Stimulated activated CD4-positive, alpha-beta T cell treated with anti-CD3 and anti-CD28 coated beads, Interleukin-12 subunit alpha, Interleukin-12 subunit beta, amount 100 ng/mL, for 4 hours (primary cell): ENCODE measurements around the gene CFAP251.
"Not testable (repeated sequence)": the region's sequence is repeated elsewhere in the genome, so short reads cannot be mapped to it uniquely, and the experiment has no call there.

ENCODE experiments used
- DNase-seq: peaks from one replicate; pipeline ENCODE4 v3.0.0-alpha.2; 2020

The CFAP251 gene

GRCh38 chr12:121911824-121912585 lies 6.4 kb upstream of the CFAP251 start:
- no peak for DNase-seq

GRCh38 chr12:121915841-121916321 lies 2.5 kb upstream of the CFAP251 start:
- no peak for DNase-seq

GRCh38 chr12:121916719-121917118 lies 1.7 kb upstream of the CFAP251 start:
- DNase-seq: no peak

GRCh38 chr12:121918679-121919038 lies 267 bp downstream of the CFAP251 start:
- DNase-seq: no peak

GRCh38 chr12:121921066-121921465 lies 2.7 kb downstream of the CFAP251 start:
- DNase-seq: no peak

GRCh38 chr12:121925358-121925695 lies 6.9 kb downstream of the CFAP251 start:
- no peak for DNase-seq

DNA sequence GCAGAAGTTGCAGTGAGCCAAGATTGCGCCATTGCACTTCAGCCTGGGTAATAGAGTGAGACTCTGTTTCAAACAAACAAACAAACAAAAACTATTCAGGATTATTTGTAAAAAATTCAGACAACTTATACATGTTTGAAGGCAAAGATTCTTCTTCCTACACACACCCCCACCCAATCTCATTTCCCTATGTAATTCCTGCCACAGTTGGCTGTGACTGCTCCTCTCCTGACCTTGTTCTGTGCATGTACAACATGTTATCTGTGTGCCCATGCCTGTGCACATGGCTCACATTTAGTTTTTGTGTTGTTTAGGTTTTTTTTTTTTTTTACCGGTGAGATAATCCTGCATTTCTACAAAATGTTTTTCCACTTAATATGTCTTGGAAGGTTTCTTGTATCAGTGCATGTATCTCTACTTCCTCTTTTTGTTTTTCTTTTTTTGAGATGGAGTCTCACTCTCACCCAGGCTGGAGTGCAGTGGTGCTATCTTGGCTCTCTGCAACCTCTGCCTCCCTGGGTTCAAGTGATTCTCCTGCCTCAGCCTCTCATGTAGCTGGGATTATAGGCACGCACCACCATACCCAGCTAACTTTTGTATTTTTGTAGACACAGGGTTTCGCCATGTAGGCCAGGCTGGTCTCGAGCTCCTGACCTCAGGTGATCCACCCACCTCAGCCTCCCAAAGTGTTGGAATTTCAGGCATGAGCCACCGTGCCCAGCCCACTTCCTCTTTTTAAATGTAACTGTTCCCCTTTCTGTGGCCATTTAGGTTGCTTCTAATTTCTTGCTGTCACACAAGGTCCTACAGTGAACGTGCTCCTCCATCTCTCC lies 8.7 kb downstream of the CFAP251 start:
- no peak for DNase-seq

DNA sequence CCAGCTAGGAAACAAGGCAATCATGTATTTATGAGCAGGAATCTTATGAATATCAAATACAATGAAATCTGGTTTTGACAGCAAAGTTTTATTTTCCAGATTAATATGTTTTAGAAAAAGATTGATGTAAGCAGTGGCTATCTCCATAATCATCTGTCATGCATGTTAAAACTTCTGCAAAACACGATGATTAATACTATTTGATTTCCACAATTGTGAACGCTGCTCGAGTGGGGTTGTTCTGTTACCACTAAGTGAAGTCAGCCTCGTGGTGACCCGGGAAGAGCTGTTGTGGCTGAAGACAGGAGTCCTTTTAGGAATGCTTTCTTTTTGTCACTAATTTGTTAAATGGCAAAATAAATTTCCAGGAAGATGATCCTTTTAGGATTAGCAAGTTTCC lies 9.4 kb downstream of the CFAP251 start:
- no peak for DNase-seq

DNA sequence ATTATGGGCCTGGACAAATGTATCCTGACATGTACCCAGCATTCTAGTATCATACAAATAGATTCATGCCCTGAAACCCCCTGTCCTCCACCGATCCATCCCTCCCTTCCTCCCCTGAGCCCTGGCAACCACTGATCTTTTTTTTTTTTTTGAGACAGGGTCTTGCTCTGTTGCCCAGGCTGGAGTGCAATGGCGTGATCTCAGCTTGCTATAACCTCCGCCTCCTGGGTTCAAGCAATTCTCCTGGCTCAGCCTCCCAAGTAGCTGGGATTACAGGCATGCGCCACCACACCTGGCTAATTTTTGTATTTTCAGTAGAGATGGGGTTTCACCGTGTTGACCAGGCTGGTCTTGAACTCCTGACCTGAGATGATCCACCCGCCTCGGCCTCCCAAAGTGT lies 11.2 kb downstream of the CFAP251 start:
- not testable (repeated sequence) for DNase-seq

- DNase-seq: no peak
Observed at GRCh38 chr12:121930862-121931261, 12.5 kb downstream of the CFAP251 start.

DNA sequence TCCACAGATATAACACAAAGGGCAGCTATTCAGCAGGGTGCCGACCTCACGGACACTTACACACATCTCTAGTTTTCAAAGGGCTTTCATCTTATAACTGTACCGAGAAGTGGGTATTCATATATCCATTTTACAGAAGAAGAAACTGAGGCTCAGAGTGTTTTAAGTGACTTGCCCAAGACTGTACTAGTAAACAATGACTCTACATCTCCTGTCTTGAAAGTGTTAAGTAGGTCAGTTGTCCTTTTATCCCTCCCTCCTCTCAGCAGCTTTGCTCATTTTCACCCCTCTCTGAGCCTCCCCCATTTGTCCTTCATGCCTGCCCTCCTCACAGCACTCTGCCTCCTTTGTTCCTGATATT lies 13.8 kb downstream of the CFAP251 start:
- no peak for DNase-seq

GRCh38 chr12:121932914-121933521 lies 14.6 kb downstream of the CFAP251 start:
- DNase-seq: no peak

DNA sequence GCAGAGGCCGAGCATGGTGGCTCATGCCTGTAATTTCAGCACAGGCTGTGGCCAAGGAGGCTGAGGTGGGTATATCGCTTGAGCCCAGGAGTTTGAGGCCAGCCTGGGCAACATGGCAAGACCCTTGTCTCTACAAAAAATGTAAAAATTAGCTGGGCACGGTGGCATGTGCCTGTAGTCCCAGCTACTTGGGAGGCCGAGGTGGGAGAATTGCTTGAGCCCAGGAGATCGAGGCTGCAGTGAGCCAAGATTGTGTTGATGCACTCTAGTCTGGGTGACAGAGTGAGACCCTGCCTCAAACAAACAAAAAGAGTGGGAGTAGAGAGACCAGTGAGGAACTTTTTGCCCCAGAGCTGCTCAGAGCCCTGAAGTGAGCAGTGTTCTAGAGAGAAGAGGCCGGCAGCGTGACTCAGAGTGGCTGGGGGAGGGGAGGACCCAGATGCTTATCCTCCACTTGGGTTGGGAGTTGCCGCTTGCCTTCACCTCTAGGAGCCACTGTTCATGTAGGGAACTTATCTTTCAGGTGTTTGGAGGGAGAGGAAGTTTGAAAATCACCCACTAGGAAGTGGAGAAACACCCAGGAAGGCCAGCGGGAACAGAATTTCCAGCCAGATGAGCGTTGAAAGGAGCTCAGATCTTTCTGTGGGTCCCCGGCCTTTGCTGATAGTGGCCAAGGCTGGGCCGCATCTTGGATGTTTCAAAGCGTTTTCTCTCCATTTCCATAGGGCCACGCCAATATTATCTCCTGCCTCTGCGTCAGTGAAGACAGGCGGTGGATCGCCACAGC lies 15.3 kb downstream of the CFAP251 start:
- DNase-seq: no peak

DNA sequence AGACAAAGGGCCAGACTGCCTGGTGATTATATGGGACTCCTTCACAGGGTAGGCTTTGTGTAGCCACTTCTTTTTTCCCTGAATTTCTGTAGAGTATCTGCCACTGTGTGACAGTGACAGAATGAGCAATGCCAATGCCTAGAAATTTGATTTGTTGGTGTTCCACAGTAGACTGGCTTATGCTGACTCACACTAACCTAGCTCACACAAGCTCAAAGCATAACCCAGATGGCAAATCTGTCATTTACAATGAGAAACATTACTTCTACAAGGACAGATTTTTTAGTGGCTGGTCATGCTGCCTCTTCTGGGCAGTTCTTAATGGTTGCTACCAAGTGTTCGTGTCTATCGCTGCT lies 15.9 kb downstream of the CFAP251 start:
- DNase-seq: no peak

GRCh38 chr12:121937654-121938053 lies 19.3 kb downstream of the CFAP251 start:
- DNase-seq: no peak

DNA sequence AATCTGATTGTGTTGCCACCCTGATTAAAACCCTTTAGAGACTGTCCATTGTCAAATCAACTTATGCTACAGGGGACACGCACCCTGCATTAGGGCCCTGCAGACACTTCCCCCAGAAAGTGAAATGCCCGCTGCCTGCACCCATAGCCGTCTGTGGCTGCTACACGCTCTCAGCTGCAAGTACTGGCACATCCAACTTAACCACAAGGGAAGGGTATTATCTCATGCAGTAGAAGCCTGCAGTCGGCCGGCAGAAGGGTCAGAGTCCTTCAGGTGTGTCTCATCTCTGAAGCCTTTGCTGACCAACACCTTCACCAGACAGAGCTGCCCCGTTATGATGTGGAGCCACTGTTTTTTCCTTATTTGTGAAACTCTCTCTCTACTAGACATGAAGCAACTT lies 20.8 kb downstream of the CFAP251 start:
- no peak for DNase-seq

- DNase-seq: no peak
Observed at GRCh38 chr12:121939992-121940766, 21.8 kb downstream of the CFAP251 start.

GRCh38 chr12:121942145-121942718 lies 23.8 kb downstream of the CFAP251 start:
- no peak for DNase-seq

DNA sequence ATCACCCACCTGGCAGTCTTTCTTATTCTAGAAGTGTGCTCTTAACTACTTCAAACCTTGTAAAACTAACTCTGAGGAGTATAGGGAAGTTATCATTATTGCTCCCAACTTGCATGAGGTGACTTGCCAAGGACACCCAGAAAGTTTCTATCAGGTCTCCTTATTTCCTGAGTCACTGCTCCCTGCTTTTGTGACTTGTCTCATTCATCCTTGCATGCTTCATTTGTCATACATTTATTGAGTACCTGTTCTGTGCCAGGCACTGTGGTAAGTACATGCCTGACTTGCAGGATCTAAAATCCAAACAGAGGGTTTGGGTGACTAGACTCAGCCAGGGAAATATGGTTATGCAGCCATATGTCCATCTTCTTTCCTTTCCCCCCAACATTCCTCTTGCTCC lies 25.5 kb downstream of the CFAP251 start:
- DNase-seq: no peak

DNA sequence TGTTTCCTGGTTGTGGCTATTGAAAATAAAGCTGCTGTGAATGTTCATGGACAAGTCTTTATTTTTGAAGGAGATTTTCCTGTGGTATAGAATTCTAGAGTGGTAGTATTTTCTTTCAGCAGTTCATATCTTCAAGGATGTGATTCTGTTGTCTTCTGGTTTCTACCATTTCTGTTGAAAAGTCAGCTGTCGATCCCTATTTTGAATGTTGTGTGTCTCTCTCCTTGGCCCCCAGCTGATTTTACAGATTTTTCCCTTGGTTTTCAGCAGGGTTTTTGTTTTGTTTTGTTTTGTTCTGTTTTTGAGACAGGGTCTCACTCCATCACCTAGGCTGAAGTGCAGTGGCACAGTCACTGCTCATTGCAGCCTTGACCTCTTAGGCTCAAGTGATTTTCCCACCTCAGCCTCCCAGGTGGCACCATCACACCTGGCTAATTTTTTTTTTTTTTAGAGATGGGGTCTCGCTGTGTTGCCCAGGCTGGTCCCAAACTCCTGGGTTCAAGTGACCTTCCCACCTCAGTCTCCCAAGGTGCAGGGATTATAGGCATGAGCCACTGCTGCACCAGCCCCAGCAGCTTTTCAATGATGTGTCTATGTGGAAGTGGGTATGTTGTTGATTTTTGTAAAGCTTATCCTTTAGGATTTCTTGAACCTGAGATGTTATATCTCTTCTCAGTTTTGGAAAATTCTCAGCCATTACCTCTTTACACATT lies 28.1 kb downstream of the CFAP251 start:
- DNase-seq: no peak

DNA sequence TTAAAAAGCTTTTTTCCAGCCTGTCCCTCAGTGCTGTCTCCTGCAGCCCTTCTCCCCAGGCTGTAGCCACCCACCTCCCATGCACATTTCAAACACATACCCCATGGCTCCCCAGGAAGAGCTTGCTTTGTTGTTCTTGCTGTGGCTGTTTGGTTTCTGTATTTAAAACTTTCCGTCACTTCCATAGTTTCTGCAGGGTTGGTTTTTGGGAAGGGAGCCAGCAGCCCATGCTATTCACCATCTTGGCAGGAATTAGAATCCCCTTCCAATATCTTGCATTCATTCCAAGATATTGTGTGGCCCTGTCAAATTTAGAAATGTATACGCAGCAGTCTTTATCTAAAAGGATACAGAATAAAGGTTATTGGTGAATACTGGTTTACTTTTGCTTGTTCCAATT lies 29.6 kb downstream of the CFAP251 start:
- no peak for DNase-seq
